SH-SY5Y (cell line): ENCODE results near the gene RIPK4.

Source experiments
- GATA2 ChIP-seq: IDR thresholded peaks from 2 replicates; pipeline ENCODE4 v1.6.1; 2011; ENCODE audit warnings: mild to moderate bottlenecking, low read depth, low read length
- GATA3 ChIP-seq: IDR thresholded peaks from 2 replicates; pipeline ENCODE4 v1.6.1; 2011; ENCODE audit warnings: low read depth, mild to moderate bottlenecking, low read length, moderate library complexity

- TF ChIP-seq GATA2 (no peak), GATA3 (no peak)
Observed at GRCh38 chr21:41726058-41726558, 40.7 kb downstream of the RIPK4 start.
